ENCODE data around the gene USP12. TPM values are rescaled to one million over a fixed set of nuclear protein-coding genes. Genes with fewer than 3 reads are reported as not detected.

The USP12 gene
- total and polyA plus RNA-seq, 10 donors: 13.3 to 37.3 (median 28.3) TPM

GRCh38 chr13:27023385-27024073 lies 148.1 kb downstream of the USP12 start:
- no peak for DNase-seq
- no peak overlapping the region for H3K4me3 ChIP-seq
- no peaks in the 10 kb centered on the region for H3K9me3 ChIP-seq
- no peaks in the 10 kb centered on the region for H3K36me3 ChIP-seq
- TF ChIP-seq POLR2AphosphoS5 (IDR thresholded peaks at IDR 0.05): no peak
- no peak for TF ChIP-seq POLR2A (IDR thresholded peaks at IDR 0.05)
- TF ChIP-seq, protein P1, sequence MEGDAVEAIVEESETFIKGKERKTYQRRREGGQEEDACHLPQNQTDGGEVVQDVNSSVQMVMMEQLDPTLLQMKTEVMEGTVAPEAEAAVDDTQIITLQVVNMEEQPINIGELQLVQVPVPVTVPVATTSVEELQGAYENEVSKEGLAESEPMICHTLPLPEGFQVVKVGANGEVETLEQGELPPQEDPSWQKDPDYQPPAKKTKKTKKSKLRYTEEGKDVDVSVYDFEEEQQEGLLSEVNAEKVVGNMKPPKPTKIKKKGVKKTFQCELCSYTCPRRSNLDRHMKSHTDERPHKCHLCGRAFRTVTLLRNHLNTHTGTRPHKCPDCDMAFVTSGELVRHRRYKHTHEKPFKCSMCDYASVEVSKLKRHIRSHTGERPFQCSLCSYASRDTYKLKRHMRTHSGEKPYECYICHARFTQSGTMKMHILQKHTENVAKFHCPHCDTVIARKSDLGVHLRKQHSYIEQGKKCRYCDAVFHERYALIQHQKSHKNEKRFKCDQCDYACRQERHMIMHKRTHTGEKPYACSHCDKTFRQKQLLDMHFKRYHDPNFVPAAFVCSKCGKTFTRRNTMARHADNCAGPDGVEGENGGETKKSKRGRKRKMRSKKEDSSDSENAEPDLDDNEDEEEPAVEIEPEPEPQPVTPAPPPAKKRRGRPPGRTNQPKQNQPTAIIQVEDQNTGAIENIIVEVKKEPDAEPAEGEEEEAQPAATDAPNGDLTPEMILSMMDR (IDR thresholded peaks at IDR 0.05 in 8 of 11, conservative IDR thresholded peaks at IDR 0.05 in 3 of 11): no peak
- H3K27me3 ChIP-seq (replicated peaks in 1 of 7): no peaks in the 10 kb centered on the region
- intact Hi-C loops (cut with DNase I; ENCODE audit: low total_unique reads): no loop called here
- H3K27ac ChIP-seq: no peak overlapping the region
- H3K4me1 ChIP-seq: peaks cover 0 to 33% (median 0%) of the 10 kb centered on the region in 6 donors
- 89 to 92% (median 90%) methylated on average over 8 of the region's 8 CpGs for WGBS, 5 donors

GRCh38 chr13:27022571-27023311 lies 148.9 kb downstream of the USP12 start:
- intact Hi-C loops (cut with DNase I; ENCODE audit: low total_unique reads): no loop called here
- Histone ChIP-seq H3K4me1 (peaks cover 0 to 33% (median 0%) of the 10 kb centered on the region in 6 donors), H3K4me3 (no peak overlapping the region), H3K27ac (no peak overlapping the region), H3K36me3 (no peaks in the 10 kb centered on the region), H3K27me3 (replicated peaks in 1 of 7) (no peaks in the 10 kb centered on the region), H3K9me3 (no peaks in the 10 kb centered on the region)
- 60 to 82% (median 66%) methylated on average over 9 of the region's 9 CpGs for WGBS, 5 donors
- TF ChIP-seq POLR2AphosphoS5 (IDR thresholded peaks at IDR 0.05) (no peak), POLR2A (IDR thresholded peaks at IDR 0.05) (no peak)
- TF ChIP-seq, protein P1 (IDR thresholded peaks at IDR 0.05 in 8 of 11, conservative IDR thresholded peaks at IDR 0.05 in 3 of 11): no peak
- no peak for DNase-seq

DNA sequence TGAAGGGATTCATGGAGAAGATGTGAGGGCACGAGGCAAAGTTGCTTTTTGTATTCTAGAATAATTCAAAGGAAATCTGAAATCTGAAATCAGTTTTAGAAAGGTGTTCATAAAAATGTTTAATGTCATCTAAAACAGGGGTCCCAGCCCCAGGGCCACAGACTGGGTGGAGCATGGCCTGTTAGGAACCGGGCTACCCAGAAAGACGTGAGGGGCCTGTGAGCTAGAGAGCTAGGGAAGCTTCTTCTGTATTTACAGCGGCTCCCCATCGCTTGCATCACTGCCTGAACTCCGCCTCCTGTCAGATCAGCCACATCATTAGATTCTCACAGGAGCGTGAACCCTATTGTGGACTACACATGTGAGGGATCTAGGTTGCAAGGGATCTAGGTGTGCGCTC lies 151.2 kb downstream of the USP12 start:
- TF ChIP-seq, protein P1 (IDR thresholded peaks at IDR 0.05 in 8 of 11, conservative IDR thresholded peaks at IDR 0.05 in 3 of 11): no peak
- TF ChIP-seq POLR2AphosphoS5 (IDR thresholded peaks at IDR 0.05): no peak
- no peak for DNase-seq
- H3K27me3 ChIP-seq (replicated peaks in 1 of 7): no peaks in the 10 kb centered on the region
- no peaks in the 10 kb centered on the region for H3K36me3 ChIP-seq
- H3K4me3 ChIP-seq: no peak overlapping the region
- peaks cover 0 to 13% (median 0%) of the 10 kb centered on the region in 6 donors for H3K4me1 ChIP-seq
- H3K9me3 ChIP-seq: no peaks in the 10 kb centered on the region
- intact Hi-C loops (cut with DNase I; ENCODE audit: low total_unique reads): no loop called here
- 85 to 95% (median 90%) methylated on average over 8 of the region's 8 CpGs for WGBS, 5 donors
- H3K27ac ChIP-seq: no peak overlapping the region

DNA sequence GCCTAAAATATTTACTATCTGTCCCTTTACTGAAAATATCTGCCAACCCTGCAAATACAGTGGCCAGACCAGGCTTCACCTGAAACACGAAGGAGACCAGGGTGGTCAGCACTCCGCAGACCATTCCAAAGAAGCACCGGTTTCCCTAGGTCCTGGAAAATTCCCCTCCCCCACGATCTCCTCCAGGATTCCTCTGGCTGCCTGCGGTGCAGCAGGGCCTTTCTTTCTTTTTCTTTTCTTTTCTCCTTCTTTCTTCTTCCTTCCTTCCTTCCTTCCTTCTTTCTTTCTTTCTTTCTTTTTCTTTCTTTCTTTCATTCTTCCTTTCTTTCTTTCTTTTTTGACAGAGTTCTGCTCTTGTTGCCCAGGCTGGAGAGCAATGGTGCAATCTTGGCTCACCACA lies 152.7 kb downstream of the USP12 start:
- Histone ChIP-seq H3K27ac (no peak overlapping the region), H3K27me3 (replicated peaks in 1 of 7) (no peaks in the 10 kb centered on the region), H3K9me3 (no peaks in the 10 kb centered on the region), H3K4me3 (no peak overlapping the region), H3K4me1 (no peaks in the 10 kb centered on the region), H3K36me3 (no peaks in the 10 kb centered on the region)
- WGBS, 5 donors: 64 to 77% (median 77%) methylated on average over 5 of the region's 5 CpGs
- no peak for DNase-seq
- TF ChIP-seq, protein P1 (IDR thresholded peaks at IDR 0.05 in 8 of 11, conservative IDR thresholded peaks at IDR 0.05 in 3 of 11): no peak
- no peak for TF ChIP-seq POLR2A (IDR thresholded peaks at IDR 0.05)
- no peak for TF ChIP-seq POLR2AphosphoS5 (IDR thresholded peaks at IDR 0.05)
- intact Hi-C loops (cut with DNase I; ENCODE audit: low total_unique reads): no loop called here
